OCI-LY1 (cell line): ENCODE results near the gene PARD3.

Experiments
- H2AFZ ChIP-seq: fragments of 200-600 bp; sonication (generic), shearing (Covaris generic); 2 replicates; pipeline ENCODE4 v1.6.0; 2014; ENCODE audit warnings: antibody characterized with exemption, mild to moderate bottlenecking, low read length
- H3F3A ChIP-seq: fragments of 200-600 bp; sonication (generic), shearing (Covaris generic); 2 replicates; pipeline ENCODE4 v1.6.0; 2014; ENCODE audit warnings: mild to moderate bottlenecking, antibody characterized with exemption, low read length, moderate library complexity; ENCODE audit not compliant: insufficient read depth
- H3K27ac ChIP-seq: fragments of 200-600 bp; sonication (generic); 2 replicates; pipeline ENCODE4 v1.5.1; 2014; ENCODE audit warnings: low read length, mixed run types, mild to moderate bottlenecking, low read depth; ENCODE audit not compliant: poor library complexity, severe bottlenecking
- H3K27me3 ChIP-seq: fragments of 200-600 bp; sonication (generic); 2 replicates; pipeline ENCODE4 v1.6.0; 2014; ENCODE audit warnings: antibody characterized with exemption, mild to moderate bottlenecking, low read length, moderate library complexity; ENCODE audit not compliant: insufficient read depth
- H3K36me3 ChIP-seq: fragments of 200-600 bp; sonication (generic); 2 replicates; pipeline ENCODE4 v1.6.1; 2014; ENCODE audit warnings: mild to moderate bottlenecking, antibody characterized with exemption, low read length, moderate library complexity, mixed read lengths; ENCODE audit not compliant: insufficient read depth
- H3K4me1 ChIP-seq: fragments of 200-600 bp; sonication (generic); 2 replicates; pipeline ENCODE4 v1.5.1; 2014; ENCODE audit warnings: mild to moderate bottlenecking, low read length, moderate library complexity; ENCODE audit not compliant: insufficient read depth, severe bottlenecking
- H3K4me2 ChIP-seq: fragments of 200-600 bp; sonication (generic), shearing (Covaris generic); 2 replicates; pipeline ENCODE4 v1.6.1; 2014; ENCODE audit warnings: low read length
- H3K4me3 ChIP-seq: fragments of 200-600 bp; sonication (generic); 2 replicates; pipeline ENCODE4 v1.5.1; 2014; ENCODE audit warnings: low read length, low read depth, mild to moderate bottlenecking, mixed read lengths; ENCODE audit not compliant: poor library complexity, severe bottlenecking
- H3K79me2 ChIP-seq: fragments of 200-600 bp; shearing (Covaris generic); 2 replicates; pipeline ENCODE4 v1.6.1; 2016; ENCODE audit warnings: mixed run types, low read length, mixed read lengths; ENCODE audit not compliant: insufficient read depth
- H3K9ac ChIP-seq: fragments of 200-600 bp; sonication (generic), shearing (Covaris generic); 2 replicates; pipeline ENCODE4 v1.6.1; 2014; ENCODE audit warnings: mild to moderate bottlenecking, low read length, mixed read lengths
- H3K9me2 ChIP-seq: fragments of 200-600 bp; sonication (generic), shearing (Covaris generic); 2 replicates; pipeline ENCODE4 v1.6.1; 2014; ENCODE audit warnings: low read depth, mild to moderate bottlenecking, low read length, mixed read lengths
- H3K9me3 ChIP-seq: fragments of 200-600 bp; shearing (Covaris generic); 2 replicates; pipeline ENCODE4 v1.6.1; 2014; ENCODE audit warnings: low read length, mixed read lengths
- H4K20me1 ChIP-seq: fragments of 200-600 bp; sonication (generic), shearing (Covaris generic); 2 replicates; pipeline ENCODE4 v1.6.0; 2016; ENCODE audit warnings: mild to moderate bottlenecking, low read length; ENCODE audit not compliant: insufficient read depth
- CTCF ChIP-seq: fragments of 200-600 bp; sonication (generic), shearing (Covaris generic); IDR thresholded peaks from 2 replicates; pipeline ENCODE4 v1.5.1; 2017; ENCODE audit warnings: mild to moderate bottlenecking, antibody characterized with exemption, low read length, moderate library complexity, mixed read lengths
- EZH2 ChIP-seq: fragments of 200-600 bp; sonication (generic), shearing (Covaris generic); IDR thresholded peaks from 2 replicates; pipeline ENCODE4 v1.8.0; 2017; ENCODE audit warnings: borderline replicate concordance, mixed run types, mild to moderate bottlenecking, antibody characterized with exemption, low read length, moderate library complexity, mixed read lengths

Gene PARD3

DNA sequence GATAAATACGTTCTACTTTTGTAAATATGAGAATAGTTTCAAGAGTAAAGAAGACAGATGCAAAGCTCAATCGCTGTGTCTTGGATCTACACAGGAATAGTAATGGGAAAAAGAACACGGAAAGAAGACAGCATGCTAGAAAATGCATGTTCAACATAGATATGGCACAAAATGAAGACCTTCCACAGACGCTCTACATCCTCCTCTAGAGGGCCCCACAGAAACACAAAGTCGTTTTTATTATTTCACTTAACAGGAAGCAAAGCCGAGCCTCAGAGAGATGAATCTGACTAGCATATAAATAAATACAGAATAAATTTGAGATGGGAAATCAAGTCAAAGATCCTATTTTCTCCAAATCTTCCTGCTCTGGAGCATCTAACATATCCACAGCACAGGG, 292.6 kb downstream of the PARD3 start:
- no peak overlapping the region for H3K27ac ChIP-seq
- no peaks in the 10 kb centered on the region for H3K9me2 ChIP-seq
- H3K36me3 ChIP-seq: no peaks in the 10 kb centered on the region
- H3K9me3 ChIP-seq: no peaks in the 10 kb centered on the region
- peaks cover 4% of the 10 kb centered on the region for H3K4me1 ChIP-seq
- no peaks in the 10 kb centered on the region for H3K27me3 ChIP-seq
- H3K9ac ChIP-seq: no peak overlapping the region
- H2AFZ ChIP-seq: no peak overlapping the region
- H4K20me1 ChIP-seq: no peaks in the 10 kb centered on the region
- no peak overlapping the region for H3K4me3 ChIP-seq
- H3K4me2 ChIP-seq: no peak overlapping the region
- H3F3A ChIP-seq: no peaks in the 10 kb centered on the region
- TF ChIP-seq CTCF (peak; percentile 61; the same call in 1 of the 2 replicates), EZH2 (no peak)
- H3K79me2 ChIP-seq: no peaks in the 10 kb centered on the region

- Histone ChIP-seq H3K4me1 (peaks cover 4% of the 10 kb centered on the region), H2AFZ (no peak overlapping the region), H3K9me2 (no peaks in the 10 kb centered on the region), H3K36me3 (no peaks in the 10 kb centered on the region), H4K20me1 (no peaks in the 10 kb centered on the region), H3K27ac (no peak overlapping the region), H3F3A (no peaks in the 10 kb centered on the region), H3K4me3 (no peak overlapping the region), H3K4me2 (no peak overlapping the region), H3K27me3 (no peaks in the 10 kb centered on the region), H3K9me3 (no peaks in the 10 kb centered on the region), H3K79me2 (no peaks in the 10 kb centered on the region), H3K9ac (no peak overlapping the region)
- no peak for TF ChIP-seq CTCF
- TF ChIP-seq EZH2: no peak
Observed at GRCh38 chr10:34520510-34520909, 294.6 kb downstream of the PARD3 start.

- no peak for TF ChIP-seq CTCF
- TF ChIP-seq EZH2: no peak
- H3K9ac ChIP-seq: no peak overlapping the region
- H2AFZ ChIP-seq: no peak overlapping the region
- H3K36me3 ChIP-seq: no peaks in the 10 kb centered on the region
- H3K79me2 ChIP-seq: no peaks in the 10 kb centered on the region
- no peaks in the 10 kb centered on the region for H4K20me1 ChIP-seq
- H3K4me2 ChIP-seq: no peak overlapping the region
- no peak overlapping the region for H3K4me3 ChIP-seq
- H3K27me3 ChIP-seq: no peaks in the 10 kb centered on the region
- H3K27ac ChIP-seq: no peak overlapping the region
- H3K9me2 ChIP-seq: no peaks in the 10 kb centered on the region
- peaks cover 4% of the 10 kb centered on the region for H3K4me1 ChIP-seq
- no peaks in the 10 kb centered on the region for H3F3A ChIP-seq
- H3K9me3 ChIP-seq: no peaks in the 10 kb centered on the region
Observed at GRCh38 chr10:34520084-34520483, 295.0 kb downstream of the PARD3 start.
